ENCODE results near the gene VPS54. TPM values are rescaled to one million over a fixed set of nuclear protein-coding genes. Genes with fewer than 3 reads are reported as not detected.

VPS54 gene
- total RNA-seq, 1 experiment from 2014 or later, result 13.1 TPM

DNA sequence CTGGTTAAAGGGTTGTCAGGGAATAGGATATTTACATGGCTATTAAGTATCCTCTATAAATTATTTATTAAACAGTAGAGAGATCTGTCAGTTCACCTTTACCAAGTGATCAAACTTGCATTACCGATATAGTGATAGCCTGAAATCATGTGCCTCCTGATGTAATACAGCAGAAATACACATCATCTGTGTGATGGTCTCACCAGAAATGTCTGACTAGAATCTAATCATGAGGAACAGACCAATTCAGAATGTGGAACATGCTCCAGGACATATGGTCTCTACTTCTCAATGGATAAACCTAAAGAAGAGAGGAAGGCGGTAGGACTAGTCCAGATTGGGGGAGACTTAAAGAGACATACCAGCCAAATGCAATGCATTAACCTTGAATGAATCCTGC lies 6.2 kb downstream of the VPS54 start:
- H3K27ac Mint-ChIP-seq (ENCODE audit: low read depth, unreplicated experiment), result no peak overlapping the region
- H3K9me3 Mint-ChIP-seq (ENCODE audit: unreplicated experiment), result no peaks in the 10 kb centered on the region
- no peaks in the 10 kb centered on the region for H3K27me3 Mint-ChIP-seq (ENCODE audit: insufficient read depth, unreplicated experiment)
- POLR2A ChIA-PET, result no interaction called here
- intact Hi-C loops (cut with micrococcal nuclease), result loop anchor here (10.0 kb wide), 1 partner anchor 318 kb away; no protein-coding TSS in a partner anchor
- CTCF ChIA-PET, result interaction anchor here (0.6 kb wide), 1 partner anchor 359 kb away, joined by 7 read pairs; no protein-coding TSS in a partner anchor
- peaks cover 32% of the 10 kb centered on the region for H3K4me1 Mint-ChIP-seq (ENCODE audit: insufficient read depth, unreplicated experiment)
- H3K4me3 Mint-ChIP-seq (ENCODE audit: unreplicated experiment), result no peak overlapping the region
- BruUV-seq (replicated peaks), result no TSS peak
- DNase-seq (ENCODE audit: unreplicated experiment), result no peak
- TF ChIP-seq, protein P1, sequence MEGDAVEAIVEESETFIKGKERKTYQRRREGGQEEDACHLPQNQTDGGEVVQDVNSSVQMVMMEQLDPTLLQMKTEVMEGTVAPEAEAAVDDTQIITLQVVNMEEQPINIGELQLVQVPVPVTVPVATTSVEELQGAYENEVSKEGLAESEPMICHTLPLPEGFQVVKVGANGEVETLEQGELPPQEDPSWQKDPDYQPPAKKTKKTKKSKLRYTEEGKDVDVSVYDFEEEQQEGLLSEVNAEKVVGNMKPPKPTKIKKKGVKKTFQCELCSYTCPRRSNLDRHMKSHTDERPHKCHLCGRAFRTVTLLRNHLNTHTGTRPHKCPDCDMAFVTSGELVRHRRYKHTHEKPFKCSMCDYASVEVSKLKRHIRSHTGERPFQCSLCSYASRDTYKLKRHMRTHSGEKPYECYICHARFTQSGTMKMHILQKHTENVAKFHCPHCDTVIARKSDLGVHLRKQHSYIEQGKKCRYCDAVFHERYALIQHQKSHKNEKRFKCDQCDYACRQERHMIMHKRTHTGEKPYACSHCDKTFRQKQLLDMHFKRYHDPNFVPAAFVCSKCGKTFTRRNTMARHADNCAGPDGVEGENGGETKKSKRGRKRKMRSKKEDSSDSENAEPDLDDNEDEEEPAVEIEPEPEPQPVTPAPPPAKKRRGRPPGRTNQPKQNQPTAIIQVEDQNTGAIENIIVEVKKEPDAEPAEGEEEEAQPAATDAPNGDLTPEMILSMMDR (IDR thresholded peaks at IDR 0.05; ENCODE audit: unreplicated experiment), result no peak
- no peaks in the 10 kb centered on the region for H3K36me3 Mint-ChIP-seq (ENCODE audit: insufficient read depth, unreplicated experiment)

DNA sequence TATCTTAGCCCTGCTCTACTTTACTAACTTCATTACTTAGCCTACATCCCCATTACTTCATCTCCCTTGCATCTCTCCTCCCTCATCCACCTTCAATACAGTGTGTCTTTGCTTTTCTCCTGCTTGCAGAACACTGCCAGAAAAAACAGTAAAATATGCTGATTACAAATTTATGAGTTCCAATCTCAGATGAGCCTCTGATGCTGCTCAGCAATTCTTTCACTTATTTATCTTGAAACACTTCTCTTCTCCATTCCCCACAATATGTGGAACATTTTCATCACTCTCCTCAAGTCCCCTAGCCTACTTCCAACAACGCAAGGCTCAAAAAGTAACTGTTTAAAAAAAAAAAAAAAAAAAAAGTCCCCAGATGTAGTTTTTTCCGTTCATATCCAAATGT lies 7.1 kb downstream of the VPS54 start:
- no peak for DNase-seq (ENCODE audit: unreplicated experiment)
- intact Hi-C loops (cut with micrococcal nuclease), result loop anchor here (10.0 kb wide), 1 partner anchor 317 kb away; no protein-coding TSS in a partner anchor
- CTCF ChIA-PET, result no interaction called here
- TF ChIP-seq, protein P1 (IDR thresholded peaks at IDR 0.05; ENCODE audit: unreplicated experiment), result no peak
- POLR2A ChIA-PET, result no interaction called here
- H3K27ac Mint-ChIP-seq (ENCODE audit: low read depth, unreplicated experiment), result no peak overlapping the region
- H3K36me3 Mint-ChIP-seq (ENCODE audit: insufficient read depth, unreplicated experiment), result no peaks in the 10 kb centered on the region
- H3K4me3 Mint-ChIP-seq (ENCODE audit: unreplicated experiment), result no peak overlapping the region
- no peaks in the 10 kb centered on the region for H3K27me3 Mint-ChIP-seq (ENCODE audit: insufficient read depth, unreplicated experiment)
- H3K9me3 Mint-ChIP-seq (ENCODE audit: unreplicated experiment), result no peaks in the 10 kb centered on the region
- no TSS peak for BruUV-seq (replicated peaks)
- peaks cover 32% of the 10 kb centered on the region for H3K4me1 Mint-ChIP-seq (ENCODE audit: insufficient read depth, unreplicated experiment)

DNA sequence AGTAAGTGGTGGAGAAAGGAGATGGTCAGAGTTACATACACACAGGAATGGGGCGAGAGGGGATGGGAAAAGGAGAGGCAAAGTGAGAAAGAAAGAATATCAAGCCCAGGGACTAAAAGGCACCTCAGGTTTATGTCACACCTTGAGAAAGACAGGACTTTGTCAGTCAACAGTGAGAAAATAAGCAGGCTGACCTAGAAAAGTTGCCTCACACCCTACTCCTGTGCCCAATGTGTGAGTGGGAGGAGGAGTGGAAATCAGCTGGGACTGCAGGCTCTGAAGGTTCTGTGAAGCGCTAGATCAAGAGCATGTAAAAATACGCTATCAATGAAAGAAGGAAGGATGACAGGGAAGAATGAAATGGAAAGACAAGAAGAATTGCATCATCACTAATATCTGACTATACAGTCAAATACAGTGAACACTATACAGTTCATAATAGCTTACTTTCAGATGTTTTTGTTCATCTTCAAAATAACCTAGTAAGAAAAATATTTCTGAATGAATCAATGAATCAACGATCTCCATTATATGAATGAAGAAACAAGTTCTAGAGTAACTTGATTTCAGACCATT lies 10.7 kb downstream of the VPS54 start:
- TF ChIP-seq, protein P1 (IDR thresholded peaks at IDR 0.05; ENCODE audit: unreplicated experiment), result no peak
- H3K4me1 Mint-ChIP-seq (ENCODE audit: insufficient read depth, unreplicated experiment), result peaks cover 23% of the 10 kb centered on the region
- DNase-seq (ENCODE audit: unreplicated experiment), result no peak
- no peak overlapping the region for H3K27ac Mint-ChIP-seq (ENCODE audit: low read depth, unreplicated experiment)
- POLR2A ChIA-PET, result no interaction called here
- no peak overlapping the region for H3K4me3 Mint-ChIP-seq (ENCODE audit: unreplicated experiment)
- H3K36me3 Mint-ChIP-seq (ENCODE audit: insufficient read depth, unreplicated experiment), result no peaks in the 10 kb centered on the region
- CTCF ChIA-PET, result no interaction called here
- H3K27me3 Mint-ChIP-seq (ENCODE audit: insufficient read depth, unreplicated experiment), result no peaks in the 10 kb centered on the region
- no peaks in the 10 kb centered on the region for H3K9me3 Mint-ChIP-seq (ENCODE audit: unreplicated experiment)
- BruUV-seq (replicated peaks), result no TSS peak
- intact Hi-C loops (cut with micrococcal nuclease), result no loop called here

DNA sequence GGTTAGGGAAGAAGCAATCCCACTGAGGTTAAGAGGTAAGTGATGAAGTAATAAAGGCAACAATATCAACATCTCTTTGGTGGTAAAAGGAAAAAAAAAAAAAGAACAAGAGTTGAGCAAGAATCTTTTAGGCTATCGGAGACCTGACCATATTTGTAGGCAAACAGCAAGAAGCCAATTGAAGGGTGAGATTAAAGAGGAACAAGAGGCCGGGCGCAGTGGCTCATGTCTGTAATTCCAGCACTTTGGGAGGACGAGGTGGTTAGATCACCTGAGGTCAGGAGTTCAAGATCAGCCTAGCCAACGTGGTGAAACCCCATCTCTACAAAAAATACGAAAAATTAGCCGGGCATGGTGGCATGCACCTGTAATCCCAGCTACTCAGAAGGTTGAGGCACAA lies 11.3 kb downstream of the VPS54 start:
- TF ChIP-seq, protein P1 (IDR thresholded peaks at IDR 0.05; ENCODE audit: unreplicated experiment), result no peak
- CTCF ChIA-PET, result no interaction called here
- Mint-ChIP-seq H3K27me3 (ENCODE audit: insufficient read depth, unreplicated experiment) (no peaks in the 10 kb centered on the region), H3K4me1 (ENCODE audit: insufficient read depth, unreplicated experiment) (peaks cover 20% of the 10 kb centered on the region), H3K9me3 (ENCODE audit: unreplicated experiment) (no peaks in the 10 kb centered on the region), H3K4me3 (ENCODE audit: unreplicated experiment) (no peak overlapping the region), H3K36me3 (ENCODE audit: insufficient read depth, unreplicated experiment) (no peaks in the 10 kb centered on the region), H3K27ac (ENCODE audit: low read depth, unreplicated experiment) (no peak overlapping the region)
- DNase-seq (ENCODE audit: unreplicated experiment), result no peak
- POLR2A ChIA-PET, result interaction anchor here (1.3 kb wide), 1 partner anchor 11 kb away, joined by 4 read pairs; the partner anchor contains the start of gene VPS54
- intact Hi-C loops (cut with micrococcal nuclease), result no loop called here
- no TSS peak for BruUV-seq (replicated peaks)

Data from MCF 10A (cell line).